Measurements from ENCODE around the gene WWOX.

The WWOX gene

DNA sequence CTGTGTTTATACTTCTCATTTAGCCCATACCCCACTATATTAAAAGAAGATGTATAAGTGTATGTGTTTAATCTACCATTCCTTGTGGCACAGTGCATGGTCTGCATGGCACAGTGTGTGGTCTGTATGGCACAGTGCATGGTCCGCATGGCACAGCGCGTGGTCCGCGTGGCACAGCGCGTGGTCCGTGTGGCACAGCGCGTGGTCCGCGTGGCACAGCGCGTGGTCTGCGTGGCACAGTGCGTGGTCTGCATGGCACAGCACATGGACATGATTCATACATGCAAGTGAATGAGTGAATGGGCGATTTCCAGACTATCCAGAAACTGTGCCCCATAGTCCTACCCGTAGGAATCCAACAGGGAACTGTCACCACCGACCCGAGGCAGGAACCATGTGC lies 868.5 kb downstream of the WWOX start:
- DNase-seq, result no peak

DNA sequence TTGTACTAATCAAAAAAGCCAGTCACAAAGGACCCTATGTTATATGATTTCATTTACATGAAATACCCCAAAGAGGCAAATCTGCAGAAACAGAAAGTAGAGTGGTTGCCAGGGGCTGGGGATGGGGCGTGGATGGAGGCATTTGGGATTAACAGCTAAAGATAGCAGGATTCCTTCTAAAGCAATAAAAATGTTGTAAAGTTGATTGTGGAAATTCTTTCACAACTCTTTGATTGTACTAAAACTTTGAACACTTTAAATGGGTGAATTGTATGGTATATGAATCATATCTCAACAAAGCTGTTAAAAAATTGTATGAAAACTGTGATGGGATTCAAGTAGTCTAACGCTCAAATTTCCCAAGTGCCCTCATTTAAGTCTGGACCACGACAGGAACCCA lies 870.3 kb downstream of the WWOX start:
- no peak for DNase-seq

DNA sequence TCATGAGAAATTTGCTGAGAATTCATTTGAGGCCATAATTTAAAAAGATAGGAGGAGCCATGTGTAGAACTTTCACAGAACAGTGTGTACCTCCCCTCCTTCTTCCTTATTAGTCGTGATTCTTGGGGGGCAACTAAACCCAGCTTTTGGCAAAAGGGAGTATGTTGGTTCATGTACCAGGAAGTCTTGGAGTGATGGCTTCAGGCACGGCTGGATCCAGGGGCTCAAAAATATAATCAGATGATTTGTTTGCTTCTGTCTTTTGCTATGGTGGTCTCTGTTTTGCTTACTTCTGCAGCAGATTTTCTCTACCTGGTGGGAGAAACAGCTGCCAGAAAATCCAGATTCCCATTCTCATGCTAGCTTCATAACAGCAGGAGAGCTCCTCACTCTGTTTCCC lies 871.2 kb downstream of the WWOX start:
- no peak for DNase-seq

DNA sequence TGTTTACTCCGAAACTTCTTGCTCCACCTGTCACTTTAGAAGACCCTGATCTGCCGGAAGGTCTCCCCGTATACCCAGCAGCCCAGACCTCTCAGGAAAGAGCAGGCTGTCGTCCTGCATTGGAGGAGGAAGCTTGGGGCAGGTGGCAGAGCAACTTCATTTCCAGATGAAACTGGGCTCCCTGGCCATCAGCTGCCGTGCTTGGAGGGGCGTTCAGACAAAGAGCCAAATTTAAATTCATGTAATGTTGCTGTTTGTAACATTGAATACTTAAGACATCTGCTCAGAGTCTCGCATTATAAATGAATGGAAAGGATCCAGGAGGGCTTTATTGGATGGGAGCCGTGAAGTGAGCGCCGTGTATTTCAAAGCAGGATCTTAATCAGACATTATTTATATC lies 872.6 kb downstream of the WWOX start:
- no peak for DNase-seq

DNA sequence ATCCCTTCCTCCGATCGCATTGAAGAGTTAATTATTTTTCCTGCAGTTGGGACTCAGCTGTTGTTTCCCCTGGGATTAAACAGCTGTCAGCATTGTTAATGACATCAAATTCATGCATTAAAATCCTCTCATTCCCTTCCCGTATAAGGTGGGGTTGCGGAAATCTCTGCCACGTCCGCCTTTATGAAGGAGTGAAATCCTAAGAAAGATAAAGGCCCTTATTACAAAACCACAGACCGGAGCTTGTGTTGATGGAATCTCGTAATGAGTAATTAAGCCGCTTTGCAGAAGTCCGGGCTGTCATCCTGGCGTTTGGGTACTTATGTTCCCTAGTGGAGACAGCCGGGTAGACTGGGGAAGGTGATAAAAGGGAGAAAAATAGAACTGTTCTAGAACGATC lies 873.5 kb downstream of the WWOX start:
- no peak for DNase-seq

DNA sequence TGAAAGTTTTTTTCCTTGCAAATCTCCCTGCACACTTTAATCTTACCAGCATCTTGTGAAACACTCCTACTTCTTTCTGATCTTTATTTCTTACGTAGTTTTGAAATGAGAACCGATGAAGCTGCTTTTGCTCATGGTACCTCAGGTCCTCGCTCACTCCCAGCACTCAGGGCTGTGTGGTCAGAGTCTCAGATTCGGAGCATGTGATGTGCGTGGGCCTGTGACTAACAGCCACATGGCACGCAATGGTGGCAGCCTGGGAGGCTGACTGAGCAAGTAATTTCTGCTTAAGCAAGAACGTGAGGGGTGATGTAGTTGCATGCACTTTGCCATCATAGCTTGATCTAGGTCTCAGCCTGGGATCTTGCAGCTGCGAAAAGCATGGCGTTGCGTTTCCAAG lies 876.8 kb downstream of the WWOX start:
- DNase-seq, result no peak

DNA sequence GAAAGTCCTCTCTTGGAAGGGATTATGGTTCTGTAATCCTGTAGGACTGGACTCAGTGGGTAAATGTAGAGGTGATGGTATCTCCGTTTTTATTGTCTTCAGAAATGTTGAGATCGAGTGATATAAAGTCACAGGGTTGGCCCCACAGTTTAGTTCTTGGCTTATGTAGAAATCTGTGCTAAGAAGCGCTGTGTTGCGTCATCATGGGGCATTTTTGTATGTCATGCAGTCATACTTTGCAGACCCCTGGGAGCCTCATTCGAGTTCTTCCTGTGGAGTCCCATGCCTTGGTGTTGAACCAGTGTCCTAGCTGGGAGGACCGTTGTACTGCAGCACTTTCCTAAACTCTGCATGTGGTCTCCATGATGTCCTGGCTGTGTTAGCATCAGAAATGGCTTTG lies 881.4 kb downstream of the WWOX start:
- no peak for DNase-seq

DNA sequence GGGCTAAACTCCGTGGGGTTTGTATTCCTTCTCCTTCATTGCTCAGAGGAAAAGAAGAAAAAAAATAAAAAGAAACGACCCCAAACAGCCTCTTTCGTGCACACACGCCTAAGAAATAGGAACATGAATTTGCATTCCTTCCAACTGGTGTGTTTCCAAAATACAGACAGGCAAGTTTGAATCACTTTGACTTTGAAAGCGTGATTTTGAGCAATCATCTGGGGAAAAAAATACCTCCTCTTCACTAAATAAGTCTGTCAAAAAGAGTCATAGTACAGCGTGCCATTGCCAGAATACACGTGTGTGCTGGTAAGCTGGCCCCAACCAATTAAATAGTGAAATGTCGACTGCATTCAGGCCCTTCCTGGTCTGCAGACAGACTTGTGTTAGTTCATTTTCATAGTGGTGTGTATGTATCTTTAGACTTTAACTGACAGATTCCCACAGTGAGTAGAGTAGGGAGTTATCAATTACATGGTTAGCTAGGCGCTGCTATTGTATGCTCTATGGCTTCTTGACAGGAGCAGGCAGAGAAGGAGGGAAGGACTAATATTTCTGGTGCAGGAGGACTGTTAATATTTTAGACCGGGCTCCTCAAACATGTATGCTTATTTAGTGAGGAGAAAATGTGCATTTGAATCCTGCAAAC lies 882.8 kb downstream of the WWOX start:
- DNase-seq, result no peak

DNA sequence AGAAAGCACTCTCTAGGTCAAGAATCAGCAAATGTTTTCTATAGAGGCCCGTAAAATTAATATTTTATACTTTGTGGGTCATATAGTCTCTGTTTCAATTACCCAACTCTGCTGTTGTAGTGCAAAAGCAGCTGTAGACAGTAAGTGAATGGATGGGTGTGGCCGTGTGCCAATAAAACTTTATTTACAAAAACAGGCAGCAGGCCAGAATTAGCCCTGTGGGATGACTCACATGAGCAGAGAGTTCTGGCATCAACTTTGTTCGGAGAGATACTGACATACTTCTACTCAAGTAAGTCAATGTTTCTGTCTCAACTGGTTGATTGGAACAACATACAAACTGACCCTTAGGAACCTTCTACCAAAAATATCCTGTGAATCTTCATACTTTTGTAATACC lies 884.9 kb downstream of the WWOX start:
- DNase-seq, result no peak

DNA sequence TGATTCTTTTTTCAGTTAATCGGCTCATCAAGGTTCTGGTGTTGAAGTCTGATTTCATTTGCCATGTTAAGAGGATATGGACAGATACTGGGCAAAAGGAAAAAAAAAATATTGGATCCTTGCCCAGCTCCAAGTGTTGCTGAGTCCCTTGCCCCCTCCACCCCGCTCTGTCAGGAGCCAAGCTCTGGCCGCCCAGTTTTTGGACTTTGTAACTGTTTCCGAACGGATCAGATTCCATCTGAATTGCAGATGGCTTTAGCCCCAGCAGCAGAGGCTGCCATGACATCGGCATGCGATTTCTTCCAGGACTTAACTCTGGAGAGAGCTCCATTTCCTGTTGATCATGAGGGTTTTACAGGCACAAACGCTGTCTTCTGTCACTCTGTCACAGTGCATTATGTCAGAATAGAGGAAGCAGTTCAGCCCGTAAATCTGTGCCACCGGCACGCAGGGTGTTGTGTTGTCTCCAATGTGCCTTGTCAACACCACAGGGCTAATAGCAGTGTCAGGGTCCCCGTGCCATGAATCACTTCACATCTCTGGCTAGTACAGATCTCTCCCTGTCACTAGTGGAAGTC lies 885.5 kb downstream of the WWOX start:
- no peak for DNase-seq

DNA sequence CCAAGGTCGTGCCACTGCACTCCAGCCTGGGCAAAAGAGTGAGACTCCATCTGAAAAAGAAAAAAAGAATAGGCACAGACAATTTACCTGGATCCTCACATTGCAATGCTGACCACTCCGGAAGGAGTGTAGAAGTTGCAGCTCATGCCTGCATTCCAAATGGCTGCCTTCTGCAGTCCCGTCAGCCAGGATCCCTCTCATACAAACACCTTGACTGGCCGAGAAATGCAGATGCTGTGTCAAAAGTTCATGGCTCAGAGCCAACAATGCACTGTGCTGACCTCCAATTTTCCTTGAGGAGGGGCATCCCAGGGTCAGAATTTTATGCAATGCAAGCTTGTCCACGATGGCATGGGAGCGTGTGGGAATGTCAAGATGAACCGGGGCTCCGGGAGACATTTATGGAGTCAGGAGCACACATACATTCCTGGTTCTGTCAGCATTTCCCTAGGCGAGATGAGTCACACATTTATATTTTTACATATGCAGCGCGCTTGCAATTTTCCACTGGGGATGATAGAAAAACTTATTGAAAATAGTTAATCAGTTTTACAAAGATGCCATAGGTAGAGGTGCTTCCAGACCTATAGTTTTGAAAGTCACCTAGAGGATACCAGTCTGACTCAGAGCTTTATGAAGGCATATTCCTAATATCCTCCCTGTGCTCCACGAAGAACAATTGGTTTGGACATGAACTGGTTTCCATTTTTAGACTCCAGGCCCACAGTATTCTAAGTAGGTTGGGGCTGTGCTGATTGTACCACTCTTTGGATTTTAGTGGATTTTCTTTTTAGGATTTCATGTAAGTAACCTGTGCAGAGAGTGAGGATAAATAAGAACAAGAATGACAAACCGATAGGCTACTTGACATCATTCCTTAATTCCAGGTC lies 886.5 kb downstream of the WWOX start:
- no peak for DNase-seq

DNA sequence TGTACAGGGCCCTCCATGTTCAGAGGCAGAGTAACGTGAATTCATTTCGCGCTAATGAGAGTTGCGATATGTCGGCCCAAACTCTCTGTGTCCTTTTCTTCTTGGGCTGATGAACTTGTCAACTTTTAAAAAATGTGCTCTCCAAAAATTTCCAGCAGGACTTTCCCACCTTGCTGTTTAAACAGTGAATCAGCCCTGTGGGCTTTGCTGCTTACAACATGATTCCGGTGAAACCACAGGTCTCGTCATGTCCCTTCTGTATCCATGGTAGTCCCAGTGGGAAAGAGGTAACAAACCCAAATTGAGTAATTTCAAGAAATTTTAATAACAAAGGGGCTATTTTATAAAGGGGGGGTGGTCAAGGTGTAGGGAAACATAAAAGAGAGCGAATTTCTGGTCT lies 888.2 kb downstream of the WWOX start:
- DNase-seq, result no peak

DNA sequence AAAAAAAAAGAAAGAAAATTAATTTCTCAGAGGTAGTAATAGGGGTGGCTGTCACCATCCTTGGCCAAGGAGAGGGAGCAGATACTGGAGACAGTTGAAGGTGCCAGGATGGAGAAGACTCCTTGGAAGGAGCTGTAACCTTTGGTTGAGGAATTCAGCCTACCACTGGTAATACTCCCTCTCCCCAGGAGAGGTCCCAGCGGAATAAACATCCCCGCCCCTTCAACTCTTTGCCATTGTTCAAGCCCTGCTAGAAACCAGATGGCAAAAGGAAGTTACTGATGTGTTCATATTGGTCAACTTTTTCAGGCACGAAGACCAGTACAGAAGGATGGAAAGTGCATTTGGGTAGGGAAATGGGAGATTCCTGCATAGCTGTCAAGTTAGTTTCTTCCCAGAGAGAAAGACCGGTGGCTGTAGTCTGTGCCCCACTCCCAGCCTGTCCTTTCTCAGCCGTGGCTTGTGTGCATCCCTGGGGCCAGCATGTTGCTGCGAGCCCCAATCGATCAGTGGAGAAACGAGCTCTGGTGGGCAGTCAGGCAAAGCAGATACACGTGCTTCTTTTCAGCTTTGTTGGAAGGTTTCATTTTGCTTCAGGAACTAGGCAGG lies 889.0 kb downstream of the WWOX start:
- no peak for DNase-seq

DNA sequence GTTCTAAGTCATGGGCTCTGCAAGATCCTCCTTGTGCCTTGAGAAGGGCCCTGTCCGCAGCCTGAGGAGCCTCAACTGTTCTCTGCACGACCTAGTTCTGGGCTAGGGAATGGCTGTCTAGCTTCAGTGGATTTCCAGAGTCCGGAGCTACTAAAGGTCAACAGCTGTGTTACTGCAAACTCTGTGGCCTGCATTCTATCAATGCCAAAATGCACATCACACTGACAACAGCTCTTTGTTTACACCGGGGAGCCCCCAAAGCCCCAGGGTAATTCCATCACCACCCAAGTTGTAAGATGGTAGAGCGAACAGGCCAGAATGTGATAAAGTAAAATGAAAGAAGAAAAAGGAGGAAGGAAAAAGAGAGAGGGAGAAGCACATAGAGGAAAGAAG lies 890.9 kb downstream of the WWOX start:
- no peak for DNase-seq

DNA sequence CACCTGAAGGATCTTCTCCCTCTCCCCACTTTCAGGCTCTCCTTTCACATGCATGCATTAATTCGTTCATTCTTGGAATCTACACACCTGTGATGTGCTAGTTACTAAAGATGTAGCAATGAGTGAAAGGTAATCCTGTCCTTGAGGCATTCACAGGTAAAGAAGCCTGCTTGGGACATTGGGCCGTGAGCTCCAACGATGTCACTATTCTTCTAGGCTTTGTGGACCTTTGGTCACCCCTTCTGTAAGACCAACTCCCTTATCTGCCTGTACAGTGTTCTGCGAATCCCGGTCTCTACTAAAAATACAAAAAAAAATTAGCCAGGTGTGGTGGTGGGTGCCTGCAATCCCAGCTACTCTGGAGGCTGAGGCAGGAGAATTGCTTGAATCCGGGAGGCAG lies 892.5 kb downstream of the WWOX start:
- DNase-seq, result no peak

DNA sequence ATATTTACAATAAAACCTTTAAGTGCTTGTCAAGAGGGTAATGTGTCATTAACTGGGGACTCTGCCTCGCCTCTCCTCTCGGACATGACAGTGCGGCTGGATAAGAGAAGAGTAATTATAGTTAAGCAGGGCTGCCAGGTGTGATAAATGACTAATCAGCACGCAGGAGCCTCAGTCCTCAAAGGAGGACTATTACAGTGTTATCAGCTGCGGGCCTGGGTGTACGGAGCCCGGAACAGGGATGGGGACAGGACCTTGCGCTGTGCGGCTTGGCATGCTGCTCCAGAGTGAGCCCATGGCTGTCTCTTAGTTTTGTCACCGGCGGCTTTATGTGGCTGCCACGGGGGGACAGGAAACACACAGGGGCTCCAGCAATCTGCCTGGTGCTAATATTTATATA lies 893.9 kb downstream of the WWOX start:
- DNase-seq, result no peak

DNA sequence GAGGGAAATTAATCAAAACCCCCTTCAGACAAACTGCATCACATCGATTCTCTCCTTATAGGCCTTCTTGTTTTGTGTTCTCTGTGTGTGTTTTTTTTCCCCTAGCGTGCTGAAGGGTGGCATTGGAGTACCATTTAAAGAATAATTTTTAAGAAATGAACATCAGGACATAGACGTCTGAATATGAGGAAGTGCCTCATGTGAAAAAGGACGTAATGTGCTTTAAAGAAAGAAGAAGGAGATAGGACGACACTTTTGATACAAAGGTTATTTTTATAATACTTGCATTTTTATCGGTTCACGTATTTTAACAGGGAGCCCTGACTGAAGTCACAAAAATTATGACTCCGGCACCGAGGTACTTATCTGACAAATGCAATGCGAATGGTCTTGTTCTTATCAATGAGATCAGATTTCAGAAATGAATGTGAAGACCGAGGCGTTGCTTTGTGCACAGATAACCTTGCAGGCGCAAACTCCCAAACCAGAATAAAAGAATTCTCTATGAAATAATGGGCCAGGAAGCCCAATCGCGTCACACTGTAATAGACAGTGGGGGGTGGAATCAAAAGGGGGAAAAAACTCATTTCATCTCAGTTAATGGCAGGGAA lies 894.8 kb downstream of the WWOX start:
- DNase-seq, result no peak

DNA sequence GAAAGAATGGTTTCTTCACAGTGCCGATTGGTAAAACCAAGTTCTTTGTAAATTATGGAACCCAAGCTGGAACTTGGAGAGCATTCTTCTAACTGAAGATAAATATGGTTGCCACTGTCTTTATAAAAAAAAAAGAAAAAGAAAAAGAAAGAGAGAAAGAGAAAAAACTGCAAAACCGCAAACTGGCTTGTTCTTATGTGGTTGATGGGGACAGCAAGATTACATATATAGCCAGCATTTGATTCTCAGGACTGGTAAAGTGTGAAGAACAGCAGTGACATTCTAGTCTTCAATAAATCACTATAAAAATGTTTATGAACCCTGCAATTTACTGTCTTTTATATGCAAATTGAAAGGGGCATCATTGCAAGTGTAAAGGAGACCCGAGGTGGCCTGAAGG lies 896.0 kb downstream of the WWOX start:
- DNase-seq, result no peak

DNA sequence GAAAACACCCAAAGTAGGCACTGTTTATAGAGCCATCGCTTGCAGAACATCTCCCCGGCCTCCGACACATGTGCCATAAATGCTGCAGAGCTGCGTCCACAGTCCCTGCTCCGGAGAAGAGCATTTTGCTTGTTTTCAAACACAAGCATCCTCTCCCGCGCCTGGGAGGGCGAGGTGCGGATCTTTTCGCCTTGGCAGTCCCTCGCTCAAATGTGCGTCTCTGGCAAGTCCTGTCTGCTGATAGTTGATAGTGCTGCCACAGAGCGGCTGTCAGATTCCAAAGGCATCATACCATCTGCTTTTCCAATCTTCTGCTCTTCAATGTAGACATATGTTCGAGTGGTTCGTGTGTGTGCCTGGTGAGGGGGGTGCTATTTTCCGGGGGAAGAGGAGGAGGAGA lies 897.3 kb downstream of the WWOX start:
- DNase-seq, result no peak

DNA sequence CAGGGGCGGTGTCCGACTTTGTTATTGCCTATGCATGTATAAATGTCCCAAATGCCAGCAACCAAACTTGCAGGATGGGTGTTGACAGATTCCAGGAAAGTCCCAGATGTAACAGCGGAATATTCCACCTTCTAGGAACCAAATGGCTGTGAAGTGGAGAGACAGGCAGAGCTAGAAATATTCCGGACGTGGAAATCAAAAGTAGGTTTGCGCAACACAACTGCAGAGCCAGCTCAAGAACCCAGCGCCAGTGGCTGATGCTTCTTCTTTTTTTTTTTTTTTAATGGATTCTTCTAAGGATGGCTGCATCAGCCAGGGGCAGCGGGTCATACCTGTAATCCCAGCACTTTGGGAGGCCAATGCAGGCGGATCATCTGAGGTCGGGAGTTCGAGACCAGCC lies 899.4 kb downstream of the WWOX start:
- no peak for DNase-seq

DNA sequence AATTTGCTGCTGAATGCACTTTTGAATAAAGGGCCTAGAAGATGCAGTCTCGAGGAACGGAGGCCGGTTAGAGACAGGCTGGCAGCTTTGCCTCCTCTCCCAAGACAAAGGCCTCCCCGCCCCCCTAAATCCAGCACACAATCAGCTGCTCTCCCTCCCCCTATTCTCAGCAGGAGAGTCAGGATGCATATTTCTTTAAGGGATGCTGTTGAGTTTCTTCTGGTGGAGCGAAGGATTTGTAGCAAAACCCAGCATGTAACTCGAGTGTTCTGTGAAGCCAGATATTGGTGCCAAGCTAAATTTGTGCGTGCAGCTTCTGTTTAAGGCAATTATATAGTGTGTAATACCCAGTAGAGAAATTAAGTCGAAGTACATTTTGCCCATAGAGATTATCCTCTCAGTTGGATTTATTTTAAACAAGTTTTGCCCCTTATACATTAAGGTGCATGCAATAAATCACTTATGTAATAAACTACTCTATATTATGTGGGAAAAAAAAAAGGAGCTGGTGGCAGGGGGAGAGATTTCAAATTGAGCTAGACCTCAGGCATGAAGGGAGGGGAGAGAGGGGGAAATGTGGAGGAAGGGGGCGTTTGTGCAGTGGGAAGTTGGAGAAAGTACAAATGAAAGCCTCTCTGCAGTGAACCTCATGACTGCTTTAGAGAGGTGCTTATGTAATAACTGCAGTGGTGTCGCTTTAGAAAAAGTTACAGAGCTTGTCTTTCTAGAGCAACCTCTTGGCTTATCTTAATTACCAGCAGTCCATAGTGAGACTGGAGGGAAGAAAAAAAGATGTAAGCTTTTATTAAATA lies 901.9 kb downstream of the WWOX start:
- no peak for DNase-seq

DNA sequence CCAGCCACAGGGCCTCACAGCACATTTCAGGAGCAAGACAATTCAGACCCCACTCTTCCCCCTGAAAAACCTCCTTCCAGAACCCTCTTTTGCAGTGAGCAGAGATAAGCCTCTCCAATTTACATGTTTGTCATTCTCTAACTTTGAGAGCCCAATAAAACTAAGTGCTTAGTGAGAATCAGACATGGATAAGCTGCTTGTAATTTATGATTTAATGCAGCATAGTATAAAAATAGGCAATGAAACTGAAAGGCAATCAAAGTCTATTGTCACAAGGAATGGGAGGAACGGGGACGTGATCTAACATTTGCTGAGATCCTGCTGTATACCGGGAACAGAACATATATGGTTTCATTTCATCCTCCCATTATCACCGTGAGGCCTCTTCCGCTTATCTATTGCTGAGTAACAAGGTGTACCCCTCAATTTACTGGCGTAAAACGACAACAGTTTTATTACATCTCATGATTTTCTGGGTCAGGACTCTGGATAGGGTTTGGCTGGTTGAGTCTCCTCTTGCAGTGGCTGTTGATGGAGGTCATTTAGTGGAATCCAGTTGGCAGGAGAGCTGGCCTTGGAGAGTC lies 903.7 kb downstream of the WWOX start:
- DNase-seq, result no peak
